Measurements from ENCODE around the gene SHCBP1L. TPM values are rescaled to one million over a fixed set of nuclear protein-coding genes. Genes with fewer than 3 reads are reported as not detected.
"Not testable (repeated sequence)": the region's sequence is repeated elsewhere in the genome, so short reads cannot be mapped to it uniquely, and the experiment has no call there.

SHCBP1L gene
- total and polyA plus RNA-seq, 10 donors = not detected

DNA sequence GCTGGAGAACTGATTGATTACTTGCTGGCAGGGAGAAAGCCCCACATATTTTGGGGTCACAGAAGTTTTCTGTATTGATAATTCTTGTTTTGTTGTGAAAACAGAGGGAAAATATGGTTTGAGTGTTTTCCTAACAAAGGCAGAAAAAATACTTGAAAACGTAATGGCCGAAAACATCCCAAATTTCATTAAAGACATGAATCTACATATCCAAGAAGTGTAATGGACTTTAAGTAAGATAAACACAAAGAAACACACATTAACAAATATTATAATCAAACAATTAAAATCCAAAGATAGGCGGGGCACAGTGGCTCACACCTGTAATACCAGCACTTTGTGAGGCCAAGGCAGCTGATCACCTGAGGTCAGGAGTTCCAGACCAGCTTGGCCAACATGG, 39.6 kb downstream of the SHCBP1L start:
- no peak for TF ChIP-seq POLR2AphosphoS5 (IDR thresholded peaks at IDR 0.05)
- no peak for TF ChIP-seq POLR2A (IDR thresholded peaks at IDR 0.05)
- TF ChIP-seq, protein P1, sequence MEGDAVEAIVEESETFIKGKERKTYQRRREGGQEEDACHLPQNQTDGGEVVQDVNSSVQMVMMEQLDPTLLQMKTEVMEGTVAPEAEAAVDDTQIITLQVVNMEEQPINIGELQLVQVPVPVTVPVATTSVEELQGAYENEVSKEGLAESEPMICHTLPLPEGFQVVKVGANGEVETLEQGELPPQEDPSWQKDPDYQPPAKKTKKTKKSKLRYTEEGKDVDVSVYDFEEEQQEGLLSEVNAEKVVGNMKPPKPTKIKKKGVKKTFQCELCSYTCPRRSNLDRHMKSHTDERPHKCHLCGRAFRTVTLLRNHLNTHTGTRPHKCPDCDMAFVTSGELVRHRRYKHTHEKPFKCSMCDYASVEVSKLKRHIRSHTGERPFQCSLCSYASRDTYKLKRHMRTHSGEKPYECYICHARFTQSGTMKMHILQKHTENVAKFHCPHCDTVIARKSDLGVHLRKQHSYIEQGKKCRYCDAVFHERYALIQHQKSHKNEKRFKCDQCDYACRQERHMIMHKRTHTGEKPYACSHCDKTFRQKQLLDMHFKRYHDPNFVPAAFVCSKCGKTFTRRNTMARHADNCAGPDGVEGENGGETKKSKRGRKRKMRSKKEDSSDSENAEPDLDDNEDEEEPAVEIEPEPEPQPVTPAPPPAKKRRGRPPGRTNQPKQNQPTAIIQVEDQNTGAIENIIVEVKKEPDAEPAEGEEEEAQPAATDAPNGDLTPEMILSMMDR (IDR thresholded peaks at IDR 0.05 in 8 of 11, conservative IDR thresholded peaks at IDR 0.05 in 3 of 11) = no peak
- H3K36me3 ChIP-seq = no peaks in the 10 kb centered on the region
- DNase-seq = no peak
- H3K27ac ChIP-seq = no peak overlapping the region
- no peak overlapping the region for H3K4me3 ChIP-seq
- no peaks in the 10 kb centered on the region for H3K27me3 ChIP-seq (replicated peaks in 1 of 7)
- 94 to 98% (median 97%) methylated on average over 3 of the region's 3 CpGs for WGBS, 5 donors
- H3K9me3 ChIP-seq = peaks cover 0 to 36% (median 4%) of the 10 kb centered on the region in 8 donors
- H3K4me1 ChIP-seq = no peaks in the 10 kb centered on the region
- intact Hi-C loops (cut with DNase I; ENCODE audit: low total_unique reads) = no loop called here

DNA sequence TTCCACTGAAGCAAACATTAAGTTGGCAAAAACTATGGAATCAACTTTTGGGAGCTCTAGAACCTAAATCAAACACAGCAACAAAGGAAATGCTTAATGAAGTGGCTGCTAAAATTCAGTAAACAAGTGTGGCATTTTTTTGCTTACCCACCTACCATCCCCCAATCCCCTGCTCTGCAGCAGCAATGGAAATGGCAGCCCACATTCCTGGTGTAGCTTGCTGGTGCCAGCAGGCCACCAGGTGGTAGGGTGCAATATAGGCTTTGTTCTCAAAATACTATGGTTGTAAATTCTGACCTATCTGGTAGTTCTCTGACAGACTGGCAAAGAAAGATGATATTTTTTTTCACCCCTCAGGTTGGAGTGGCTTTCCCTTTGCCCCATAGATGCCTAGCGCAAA, 42.8 kb downstream of the SHCBP1L start:
- 96 to 100% (median 97%) methylated on average over 1 of the region's 1 CpG for WGBS, 5 donors
- intact Hi-C loops (cut with DNase I; ENCODE audit: low total_unique reads) = no loop called here

DNA sequence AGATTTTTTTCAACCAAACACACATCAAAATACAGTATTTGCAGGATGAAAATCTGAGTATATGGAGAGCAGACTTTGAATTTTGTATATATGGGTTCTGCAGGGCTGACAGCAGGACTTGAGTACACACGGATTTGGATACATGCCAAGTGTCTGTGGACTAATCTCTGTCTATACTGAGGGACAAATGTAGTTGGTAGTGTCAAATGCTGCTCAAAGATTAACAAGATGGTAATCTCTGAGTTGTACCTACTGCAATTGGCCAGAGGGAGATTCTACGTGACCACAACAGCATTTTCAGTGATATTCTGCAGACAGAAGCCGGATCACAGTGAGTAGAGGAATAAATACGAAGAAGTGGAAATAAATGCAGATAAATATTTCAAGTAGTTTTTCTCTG, 43.4 kb downstream of the SHCBP1L start:
- intact Hi-C loops (cut with DNase I; ENCODE audit: low total_unique reads) = no loop called here
- DNase-seq = no peak
- Histone ChIP-seq H3K4me3 (no peak overlapping the region), H3K27ac (no peak overlapping the region), H3K36me3 (no peaks in the 10 kb centered on the region), H3K9me3 (peaks cover 0 to 36% (median 4%) of the 10 kb centered on the region in 8 donors), H3K27me3 (replicated peaks in 1 of 7) (peaks cover 0 to 8% (median 0%) of the 10 kb centered on the region in 7 donors), H3K4me1 (no peaks in the 10 kb centered on the region)
- 65 to 86% (median 73%) methylated on average over 4 of the region's 4 CpGs for WGBS, 5 donors
- TF ChIP-seq, protein P1 (IDR thresholded peaks at IDR 0.05 in 8 of 11, conservative IDR thresholded peaks at IDR 0.05 in 3 of 11) = no peak
- TF ChIP-seq POLR2A (IDR thresholded peaks at IDR 0.05) = no peak
- TF ChIP-seq POLR2AphosphoS5 (IDR thresholded peaks at IDR 0.05) = no peak

More for the DNA sequence above, 42.8 kb downstream of the SHCBP1L start:
- Histone ChIP-seq H3K27me3 (replicated peaks in 1 of 7) (peaks cover 0 to 8% (median 0%) of the 10 kb centered on the region in 7 donors), H3K4me1 (no peaks in the 10 kb centered on the region), H3K36me3 (no peaks in the 10 kb centered on the region), H3K4me3 (no peak overlapping the region), H3K27ac (no peak overlapping the region), H3K9me3 (peaks cover 0 to 36% (median 4%) of the 10 kb centered on the region in 8 donors)
- TF ChIP-seq POLR2A (IDR thresholded peaks at IDR 0.05) (no peak), POLR2AphosphoS5 (IDR thresholded peaks at IDR 0.05) (no peak)
- TF ChIP-seq, protein P1 (IDR thresholded peaks at IDR 0.05 in 8 of 11, conservative IDR thresholded peaks at IDR 0.05 in 3 of 11) = no peak
- no peak for DNase-seq

DNA sequence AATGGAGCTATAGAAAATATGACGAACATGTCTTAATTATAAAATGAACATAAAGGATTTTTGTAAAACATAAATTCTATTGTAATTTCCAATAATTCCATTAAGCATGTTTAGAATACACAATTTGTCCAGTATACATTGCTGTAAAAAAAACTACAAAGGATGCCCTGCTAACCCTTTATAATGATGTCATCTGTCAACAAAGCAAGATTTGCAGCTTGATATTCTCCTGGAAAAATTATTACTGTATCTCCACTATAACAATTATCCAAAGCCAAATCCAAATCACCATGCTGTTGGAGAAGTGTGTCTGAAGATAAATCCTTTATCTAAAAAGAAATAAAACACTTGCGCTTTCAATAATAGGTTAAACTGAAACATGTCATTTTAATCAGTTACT, 47.6 kb downstream of the SHCBP1L start:
- TF ChIP-seq, protein P1 (IDR thresholded peaks at IDR 0.05 in 8 of 11, conservative IDR thresholded peaks at IDR 0.05 in 3 of 11) = no peak
- TF ChIP-seq POLR2AphosphoS5 (IDR thresholded peaks at IDR 0.05) (no peak), POLR2A (IDR thresholded peaks at IDR 0.05) (no peak)

DNA sequence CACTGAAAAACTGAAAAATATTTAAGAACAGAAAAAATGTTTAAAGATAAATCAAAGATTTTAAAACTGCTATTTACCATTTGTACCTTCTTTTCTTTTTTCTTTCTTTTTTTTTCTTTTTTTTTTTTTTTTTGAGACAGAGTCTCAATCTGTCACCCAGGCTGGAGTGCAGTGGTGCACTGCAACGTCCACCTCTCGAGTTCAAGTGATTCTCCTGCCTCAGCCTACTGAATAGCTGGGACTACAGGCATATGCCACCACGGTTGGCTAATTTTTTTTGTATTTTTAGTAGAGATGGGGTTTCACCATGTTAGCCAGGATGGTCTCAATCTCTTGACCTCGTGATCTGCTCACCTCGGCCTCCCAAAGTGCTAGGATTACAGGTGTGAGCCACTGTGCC, 51.0 kb downstream of the SHCBP1L start:
- intact Hi-C loops (cut with DNase I; ENCODE audit: low total_unique reads); H3K9me3 ChIP-seq; H3K4me1 ChIP-seq; H3K36me3 ChIP-seq; H3K27me3 ChIP-seq (replicated peaks in 1 of 7); H3K27ac ChIP-seq; DNase-seq; H3K4me3 ChIP-seq: not testable (repeated sequence)
- WGBS, 5 donors = 86 to 96% (median 89%) methylated on average over 5 of the region's 5 CpGs

More for the DNA sequence above, 47.6 kb downstream of the SHCBP1L start:
- Histone ChIP-seq H3K9me3 (no peaks in the 10 kb centered on the region), H3K4me3 (no peak overlapping the region), H3K27ac (no peak overlapping the region), H3K36me3 (no peaks in the 10 kb centered on the region), H3K27me3 (replicated peaks in 1 of 7) (peaks cover 0 to 8% (median 0%) of the 10 kb centered on the region in 7 donors), H3K4me1 (no peaks in the 10 kb centered on the region)
- intact Hi-C loops (cut with DNase I; ENCODE audit: low total_unique reads) = no loop called here
- WGBS, 5 donors = 91 to 98% (median 93%) methylated on average over 2 of the region's 2 CpGs
- DNase-seq = no peak
